ENCODE results near the gene TRIM44.

The TRIM44 gene

GRCh38 chr11:35617316-35617686 lies 45.3 kb upstream of the TRIM44 start:
- Histone ChIP-seq H2AFZ (ENCODE audit: low read length) (no peak overlapping the region), H3K4me1 (ENCODE audit: insufficient read depth, low read length, severe bottlenecking) (no peaks in the 10 kb centered on the region), H3K27me3 (ENCODE audit: insufficient read depth, low read length) (no peaks in the 10 kb centered on the region), H3K4me3 (ENCODE audit: low read depth, low read length, poor library complexity, severe bottlenecking) (no peak overlapping the region), H3K9me3 (ENCODE audit: low read length) (no peaks in the 10 kb centered on the region), H3K27ac (ENCODE audit: low read depth, low read length, poor library complexity, severe bottlenecking) (no peak overlapping the region), H3K36me3 (ENCODE audit: insufficient read depth, low read length) (no peaks in the 10 kb centered on the region), H3K4me2 (ENCODE audit: low read length) (no peak overlapping the region), H3F3A (ENCODE audit: insufficient read depth, low read length) (no peaks in the 10 kb centered on the region), H3K79me2 (ENCODE audit: insufficient read depth, low read length) (no peaks in the 10 kb centered on the region), H3K9ac (ENCODE audit: low read length) (no peak overlapping the region), H4K20me1 (ENCODE audit: insufficient read depth, low read length) (no peaks in the 10 kb centered on the region), H3K9me2 (ENCODE audit: low read depth, low read length) (no peaks in the 10 kb centered on the region)
- TF ChIP-seq EZH2 (IDR thresholded peaks at IDR 0.05; ENCODE audit: borderline replicate concordance, low read length), result no peak
- TF ChIP-seq, protein P1, sequence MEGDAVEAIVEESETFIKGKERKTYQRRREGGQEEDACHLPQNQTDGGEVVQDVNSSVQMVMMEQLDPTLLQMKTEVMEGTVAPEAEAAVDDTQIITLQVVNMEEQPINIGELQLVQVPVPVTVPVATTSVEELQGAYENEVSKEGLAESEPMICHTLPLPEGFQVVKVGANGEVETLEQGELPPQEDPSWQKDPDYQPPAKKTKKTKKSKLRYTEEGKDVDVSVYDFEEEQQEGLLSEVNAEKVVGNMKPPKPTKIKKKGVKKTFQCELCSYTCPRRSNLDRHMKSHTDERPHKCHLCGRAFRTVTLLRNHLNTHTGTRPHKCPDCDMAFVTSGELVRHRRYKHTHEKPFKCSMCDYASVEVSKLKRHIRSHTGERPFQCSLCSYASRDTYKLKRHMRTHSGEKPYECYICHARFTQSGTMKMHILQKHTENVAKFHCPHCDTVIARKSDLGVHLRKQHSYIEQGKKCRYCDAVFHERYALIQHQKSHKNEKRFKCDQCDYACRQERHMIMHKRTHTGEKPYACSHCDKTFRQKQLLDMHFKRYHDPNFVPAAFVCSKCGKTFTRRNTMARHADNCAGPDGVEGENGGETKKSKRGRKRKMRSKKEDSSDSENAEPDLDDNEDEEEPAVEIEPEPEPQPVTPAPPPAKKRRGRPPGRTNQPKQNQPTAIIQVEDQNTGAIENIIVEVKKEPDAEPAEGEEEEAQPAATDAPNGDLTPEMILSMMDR (IDR thresholded peaks at IDR 0.05; ENCODE audit: low read length), result no peak

DNA sequence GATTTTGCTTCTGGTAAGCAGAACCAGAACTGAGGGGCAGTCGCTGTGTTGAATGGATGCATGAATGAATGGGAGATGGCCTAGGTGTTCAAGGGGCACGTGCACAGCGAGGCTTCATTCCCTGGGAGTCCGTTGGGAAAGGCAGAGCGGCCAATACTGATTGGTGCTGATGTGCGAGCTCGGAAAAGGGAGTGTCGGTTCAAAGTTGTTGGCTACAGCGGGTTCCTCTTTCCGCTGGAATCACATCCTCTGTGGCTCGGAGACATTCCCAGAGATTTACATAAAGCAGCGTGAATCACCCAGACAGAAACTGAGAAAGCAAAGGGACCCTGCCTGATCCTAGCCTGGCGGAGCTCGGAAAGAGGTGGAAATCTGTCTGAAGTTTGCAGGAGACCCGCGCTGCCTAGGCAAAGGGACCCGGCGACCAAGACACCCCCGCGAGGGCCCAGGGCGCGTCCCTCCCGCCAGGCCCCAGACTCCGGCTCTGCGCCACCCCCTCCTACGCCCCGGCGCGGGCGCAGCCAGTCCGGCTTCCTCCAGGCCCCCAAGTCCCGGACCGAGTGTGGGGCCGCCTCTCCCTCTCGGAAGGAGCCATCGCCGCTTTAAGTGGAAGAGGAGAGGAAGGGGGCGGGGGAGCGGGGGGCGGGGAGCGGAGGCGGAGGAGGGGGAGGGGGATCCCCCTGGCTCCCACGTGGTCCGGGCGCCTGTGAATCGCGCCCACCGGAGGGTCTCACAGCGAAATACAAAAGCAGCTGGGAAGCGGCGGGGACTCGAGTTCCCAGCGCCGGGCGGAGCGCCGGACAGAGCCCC lies 44.7 kb upstream of the TRIM44 start, which contains the start of gene FJX1:
Gene FJX1 (plus strand): TSS at position 774 of the 810 bp plus-strand sequence. CDS start 177 bp downstream, outside the sequence.
- Histone ChIP-seq H3K27ac (ENCODE audit: low read depth, low read length, poor library complexity, severe bottlenecking) (no peak within 1 kb of the TSS), H3K27me3 (ENCODE audit: insufficient read depth, low read length) (no peaks in the 10 kb centered on the region), H3K4me2 (ENCODE audit: low read length) (no peak within 1 kb of the TSS), H3F3A (ENCODE audit: insufficient read depth, low read length) (no peaks in the 10 kb centered on the region), H3K79me2 (ENCODE audit: insufficient read depth, low read length) (no peaks in the 10 kb centered on the region), H3K4me3 (ENCODE audit: low read depth, low read length, poor library complexity, severe bottlenecking) (no peak within 1 kb of the TSS), H3K9me3 (ENCODE audit: low read length) (no peaks in the 10 kb centered on the region), H3K9ac (ENCODE audit: low read length) (no peak within 1 kb of the TSS), H3K9me2 (ENCODE audit: low read depth, low read length) (no peaks in the 10 kb centered on the region), H3K4me1 (ENCODE audit: insufficient read depth, low read length, severe bottlenecking) (no peaks in the 10 kb centered on the region), H3K36me3 (ENCODE audit: insufficient read depth, low read length) (no peaks in the 10 kb centered on the region), H2AFZ (ENCODE audit: low read length) (no peak within 1 kb of the TSS), H4K20me1 (ENCODE audit: insufficient read depth, low read length) (no peaks in the 10 kb centered on the region)
- TF ChIP-seq, protein P1 (IDR thresholded peaks at IDR 0.05; ENCODE audit: low read length), result no peak
- no peak for TF ChIP-seq EZH2 (IDR thresholded peaks at IDR 0.05; ENCODE audit: borderline replicate concordance, low read length)

- H3K27ac ChIP-seq (ENCODE audit: low read depth, low read length, poor library complexity, severe bottlenecking), result no peak overlapping the region
- no peaks in the 10 kb centered on the region for H3K79me2 ChIP-seq (ENCODE audit: insufficient read depth, low read length)
- H3K9me2 ChIP-seq (ENCODE audit: low read depth, low read length), result no peaks in the 10 kb centered on the region
- H2AFZ ChIP-seq (ENCODE audit: low read length), result no peak overlapping the region
- H3K9me3 ChIP-seq (ENCODE audit: low read length), result no peaks in the 10 kb centered on the region
- H3K9ac ChIP-seq (ENCODE audit: low read length), result no peak overlapping the region
- H3K4me1 ChIP-seq (ENCODE audit: insufficient read depth, low read length, severe bottlenecking), result no peaks in the 10 kb centered on the region
- TF ChIP-seq, protein P1 (IDR thresholded peaks at IDR 0.05; ENCODE audit: low read length), result no peak
- no peak for TF ChIP-seq EZH2 (IDR thresholded peaks at IDR 0.05; ENCODE audit: borderline replicate concordance, low read length)
- H3K4me3 ChIP-seq (ENCODE audit: low read depth, low read length, poor library complexity, severe bottlenecking), result no peak overlapping the region
- H3F3A ChIP-seq (ENCODE audit: insufficient read depth, low read length), result no peaks in the 10 kb centered on the region
- no peak overlapping the region for H3K4me2 ChIP-seq (ENCODE audit: low read length)
- H3K36me3 ChIP-seq (ENCODE audit: insufficient read depth, low read length), result no peaks in the 10 kb centered on the region
- no peaks in the 10 kb centered on the region for H4K20me1 ChIP-seq (ENCODE audit: insufficient read depth, low read length)
- no peaks in the 10 kb centered on the region for H3K27me3 ChIP-seq (ENCODE audit: insufficient read depth, low read length)
Observed at GRCh38 chr11:35618497-35619115, 44.0 kb upstream of the TRIM44 start.

All from OCI-LY1 (cell line).